ENCODE results near the gene PLP1. TPM values are rescaled to one million over a fixed set of nuclear protein-coding genes. Genes with fewer than 3 reads are reported as not detected.
"Not testable (repeated sequence)": the region's sequence is repeated elsewhere in the genome, so short reads cannot be mapped to it uniquely, and the experiment has no call there.

Gene PLP1
- polyA plus RNA-seq, 3 donors = not detected

- Histone ChIP-seq H3K9ac (ENCODE audit: insufficient read depth, low read length, poor library complexity, severe bottlenecking) (no peak overlapping the region), H3K4me1 (ENCODE audit: control insufficient read depth in 1 of 2, insufficient read depth in 2 of 2, low read length in 2 of 2) (no peaks in the 10 kb centered on the region), H3K9me3 (replicated peaks in 1 of 2; ENCODE audit: control insufficient read depth in 1 of 2, insufficient read depth in 1 of 2, low read length in 2 of 2) (peaks cover 0 to 8% of the 10 kb centered on the region in 2 donors), H3K4me3 (replicated peaks in 1 of 3; ENCODE audit: low read depth in 2 of 3, low read length in 3 of 3) (no peak overlapping the region), H3K27me3 (ENCODE audit: control insufficient read depth in 2 of 2, insufficient read depth in 2 of 2, low read length in 2 of 2) (no peaks in the 10 kb centered on the region), H4K20me1 (ENCODE audit: insufficient read depth, low read length) (no peaks in the 10 kb centered on the region), H3K27ac (ENCODE audit: low read depth in 1 of 2, low read length in 2 of 2) (no peak overlapping the region), H3K79me2 (ENCODE audit: insufficient read depth, low read length) (no peaks in the 10 kb centered on the region), H3K4me2 (replicated peaks; ENCODE audit: extremely low read depth, low read length, poor library complexity, severe bottlenecking) (no peak overlapping the region), H2AFZ (ENCODE audit: insufficient read depth, low read depth, low read length, poor library complexity, severe bottlenecking) (no peak overlapping the region), H3K36me3 (replicated peaks in 1 of 2; ENCODE audit: control insufficient read depth in 1 of 2, insufficient read depth in 2 of 2, low read length in 2 of 2) (no peaks in the 10 kb centered on the region)
- Mint-ChIP-seq H3K4me1 (peaks cover 5% of the 10 kb centered on the region), H3K27ac (no peak overlapping the region), H3K27me3 (ENCODE audit: low read depth in 3 of 3) (no peaks in the 10 kb centered on the region), H3K4me3 (peak overlapping the region in 1 of 2 donors; percentile 45), H3K9me3 (peaks cover 3 to 20% (median 7%) of the 10 kb centered on the region in 7 donors), H3K36me3 (no peaks in the 10 kb centered on the region)
- no peak for TF ChIP-seq CTCF (IDR thresholded peaks at IDR 0.05)
- DNase-seq = no peak
- intact Hi-C loops (cut with micrococcal nuclease) = no loop called here
- WGBS (ENCODE audit: insufficient coverage) = no CpG with 5 or more reads among the region's 1 CpG
These were observed 18.1 kb upstream of the PLP1 start for GRCh38 chrX:103758555-103758954.

DNA sequence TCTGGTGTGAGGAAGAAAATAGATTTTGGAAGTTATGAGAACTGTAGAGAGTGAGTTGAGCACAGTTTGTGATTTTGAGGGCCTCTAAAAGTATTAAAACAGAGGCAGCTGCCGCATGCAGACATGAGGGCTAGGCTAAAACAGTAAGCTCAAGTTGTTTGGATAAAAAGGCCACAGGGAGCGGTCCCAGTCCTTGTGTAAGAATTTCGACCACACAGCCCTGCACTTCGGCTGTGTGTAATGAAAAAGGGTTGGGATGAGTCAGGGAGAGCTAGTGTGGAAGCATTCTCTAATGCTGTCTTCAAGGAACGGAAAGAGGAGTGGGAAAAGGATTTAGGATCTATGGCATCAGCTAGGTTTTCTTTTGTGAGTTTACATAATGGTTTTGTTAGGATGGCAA lies 13.1 kb upstream of the PLP1 start:
- H3K4me1 Mint-ChIP-seq; H3K4me1 ChIP-seq (ENCODE audit: control insufficient read depth in 1 of 2, insufficient read depth in 2 of 2, low read length in 2 of 2); H3K27me3 ChIP-seq (ENCODE audit: control insufficient read depth in 2 of 2, insufficient read depth in 2 of 2, low read length in 2 of 2); H3K79me2 ChIP-seq (ENCODE audit: insufficient read depth, low read length); intact Hi-C loops (cut with micrococcal nuclease); H3K36me3 Mint-ChIP-seq; H4K20me1 ChIP-seq (ENCODE audit: insufficient read depth, low read length); H3K4me3 ChIP-seq (replicated peaks in 1 of 3; ENCODE audit: low read depth in 2 of 3, low read length in 3 of 3); H3K27ac ChIP-seq (ENCODE audit: low read depth in 1 of 2, low read length in 2 of 2); DNase-seq; H3K4me3 Mint-ChIP-seq; H3K27me3 Mint-ChIP-seq (ENCODE audit: low read depth in 3 of 3); H3K36me3 ChIP-seq (replicated peaks in 1 of 2; ENCODE audit: control insufficient read depth in 1 of 2, insufficient read depth in 2 of 2, low read length in 2 of 2); H3K9ac ChIP-seq (ENCODE audit: insufficient read depth, low read length, poor library complexity, severe bottlenecking); H3K4me2 ChIP-seq (replicated peaks; ENCODE audit: extremely low read depth, low read length, poor library complexity, severe bottlenecking); H3K27ac Mint-ChIP-seq; H3K9me3 ChIP-seq (replicated peaks in 1 of 2; ENCODE audit: control insufficient read depth in 1 of 2, insufficient read depth in 1 of 2, low read length in 2 of 2); H2AFZ ChIP-seq (ENCODE audit: insufficient read depth, low read depth, low read length, poor library complexity, severe bottlenecking): not testable (repeated sequence)
- H3K9me3 Mint-ChIP-seq = peaks cover 3 to 13% (median 7%) of the 10 kb centered on the region in 7 donors
- WGBS (ENCODE audit: insufficient coverage) = 82% methylated on average over 3 of the region's 5 CpGs

- H3K36me3 ChIP-seq (replicated peaks in 1 of 2; ENCODE audit: control insufficient read depth in 1 of 2, insufficient read depth in 2 of 2, low read length in 2 of 2); H3K9ac ChIP-seq (ENCODE audit: insufficient read depth, low read length, poor library complexity, severe bottlenecking); H3K9me3 ChIP-seq (replicated peaks in 1 of 2; ENCODE audit: control insufficient read depth in 1 of 2, insufficient read depth in 1 of 2, low read length in 2 of 2); H4K20me1 ChIP-seq (ENCODE audit: insufficient read depth, low read length); H3K27ac Mint-ChIP-seq; H3K4me1 ChIP-seq (ENCODE audit: control insufficient read depth in 1 of 2, insufficient read depth in 2 of 2, low read length in 2 of 2); H3K27me3 Mint-ChIP-seq (ENCODE audit: low read depth in 3 of 3); H3K4me3 Mint-ChIP-seq; H3K4me1 Mint-ChIP-seq; H3K27ac ChIP-seq (ENCODE audit: low read depth in 1 of 2, low read length in 2 of 2); intact Hi-C loops (cut with micrococcal nuclease); H2AFZ ChIP-seq (ENCODE audit: insufficient read depth, low read depth, low read length, poor library complexity, severe bottlenecking); H3K9me3 Mint-ChIP-seq; H3K36me3 Mint-ChIP-seq; H3K4me3 ChIP-seq (replicated peaks in 1 of 3; ENCODE audit: low read depth in 2 of 3, low read length in 3 of 3); DNase-seq; H3K27me3 ChIP-seq (ENCODE audit: control insufficient read depth in 2 of 2, insufficient read depth in 2 of 2, low read length in 2 of 2); H3K4me2 ChIP-seq (replicated peaks; ENCODE audit: extremely low read depth, low read length, poor library complexity, severe bottlenecking); H3K79me2 ChIP-seq (ENCODE audit: insufficient read depth, low read length): not testable (repeated sequence)
- 90% methylated on average over 2 of the region's 9 CpGs for WGBS (ENCODE audit: insufficient coverage)
These were observed 9.7 kb upstream of the PLP1 start for GRCh38 chrX:103766813-103767555.
